T-helper 2 cell (primary cell): ENCODE data around the gene LCE2D.
"Not testable (repeated sequence)": the region's sequence is repeated elsewhere in the genome, so short reads cannot be mapped to it uniquely, and the experiment has no call there.

Experiments used
- DNase-seq, 5 experiments: peaks; one replicate each; pipeline versions ENCODE4 v3.0.0 to v3.0.0-alpha.2; 2012 to 2022
- total RNA-seq, 2 donors: gene quantifications; one replicate each; lab custom pipeline; 2026; lab: John Stamatoyannopoulos, UW

The LCE2D gene
- 0 reads per million in 2 donors for total RNA-seq

GRCh38 chr1:152663098-152663497, at the start of gene LCE2D:
Gene LCE2D (plus strand): TSS chr1:152663380. CDS start chr1:152664106, 726 bp downstream.
- no peak for DNase-seq

GRCh38 chr1:152613511-152613910, 49.7 kb upstream of the LCE2D start, which contains the start of gene LCE3B:
Gene LCE3B (plus strand): TSS chr1:152613811. CDS start chr1:152613811, 0 bp downstream.
- DNase-seq = no peak

GRCh38 chr1:152621993-152622392, 41.2 kb upstream of the LCE2D start:
- no peak for DNase-seq

- DNase-seq = peak in 1 of 5 experiments; percentile 46
Observed at GRCh38 chr1:152622803-152623202, 40.4 kb upstream of the LCE2D start, which contains the start of gene LCE3A. Gene LCE3A (minus strand): TSS chr1:152623103. CDS start chr1:152623103, 0 bp downstream.

- peak in 1 of 5 experiments; percentile 35 for DNase-seq
Observed at GRCh38 chr1:152623203-152623844, 39.9 kb upstream of the LCE2D start.

GRCh38 chr1:152626744-152627143, 36.4 kb upstream of the LCE2D start:
- no peak for DNase-seq

GRCh38 chr1:152630596-152630995, 32.6 kb upstream of the LCE2D start:
- DNase-seq = no peak

- DNase-seq = no peak
Observed at GRCh38 chr1:152640351-152640750, 22.8 kb upstream of the LCE2D start.

GRCh38 chr1:152643945-152644344, 19.2 kb upstream of the LCE2D start:
- no peak for DNase-seq

GRCh38 chr1:152645146-152645545, 18.0 kb upstream of the LCE2D start:
- DNase-seq = no peak

GRCh38 chr1:152646656-152647055, 16.5 kb upstream of the LCE2D start:
- no peak for DNase-seq

GRCh38 chr1:152654110-152654509, 9.1 kb upstream of the LCE2D start:
- peak in 1 of 5 experiments; percentile 58 for DNase-seq

- no peak for DNase-seq
Observed at GRCh38 chr1:152656459-152656858, 6.7 kb upstream of the LCE2D start.

GRCh38 chr1:152657677-152658076, 5.5 kb upstream of the LCE2D start:
- DNase-seq = no peak

GRCh38 chr1:152658649-152659048, 4.5 kb upstream of the LCE2D start:
- no peak for DNase-seq

GRCh38 chr1:152666171-152666570, 3.0 kb downstream of the LCE2D start:
- DNase-seq = not testable (repeated sequence)

GRCh38 chr1:152667648-152668047, 4.5 kb downstream of the LCE2D start:
- no peak for DNase-seq

- DNase-seq = no peak
Observed at GRCh38 chr1:152673016-152673415, 9.8 kb downstream of the LCE2D start.

- not testable (repeated sequence) for DNase-seq
Observed at GRCh38 chr1:152674983-152675382, 11.8 kb downstream of the LCE2D start, which contains the start of gene LCE2C. Gene LCE2C (plus strand): TSS chr1:152675279. CDS start chr1:152676016, 737 bp downstream.

- no peak for DNase-seq
Observed at GRCh38 chr1:152679459-152679858, 16.3 kb downstream of the LCE2D start.

GRCh38 chr1:152681616-152682015, 18.4 kb downstream of the LCE2D start:
- no peak for DNase-seq

GRCh38 chr1:152683846-152684245, 20.7 kb downstream of the LCE2D start:
- DNase-seq = no peak

GRCh38 chr1:152685823-152686222, 22.6 kb downstream of the LCE2D start, which contains the start of gene LCE2B:
Gene LCE2B (plus strand): TSS chr1:152686123. CDS start chr1:152686844, 721 bp downstream.
- not testable (repeated sequence) for DNase-seq
